AG08395 (cell line): Measurements from ENCODE around the gene NRF1.

ENCODE experiments used
- DNase-seq: peaks from one replicate; pipeline ENCODE4 v3.0.0; 2012; ENCODE audit warnings: mixed read lengths, low spot score

NRF1 gene

DNA sequence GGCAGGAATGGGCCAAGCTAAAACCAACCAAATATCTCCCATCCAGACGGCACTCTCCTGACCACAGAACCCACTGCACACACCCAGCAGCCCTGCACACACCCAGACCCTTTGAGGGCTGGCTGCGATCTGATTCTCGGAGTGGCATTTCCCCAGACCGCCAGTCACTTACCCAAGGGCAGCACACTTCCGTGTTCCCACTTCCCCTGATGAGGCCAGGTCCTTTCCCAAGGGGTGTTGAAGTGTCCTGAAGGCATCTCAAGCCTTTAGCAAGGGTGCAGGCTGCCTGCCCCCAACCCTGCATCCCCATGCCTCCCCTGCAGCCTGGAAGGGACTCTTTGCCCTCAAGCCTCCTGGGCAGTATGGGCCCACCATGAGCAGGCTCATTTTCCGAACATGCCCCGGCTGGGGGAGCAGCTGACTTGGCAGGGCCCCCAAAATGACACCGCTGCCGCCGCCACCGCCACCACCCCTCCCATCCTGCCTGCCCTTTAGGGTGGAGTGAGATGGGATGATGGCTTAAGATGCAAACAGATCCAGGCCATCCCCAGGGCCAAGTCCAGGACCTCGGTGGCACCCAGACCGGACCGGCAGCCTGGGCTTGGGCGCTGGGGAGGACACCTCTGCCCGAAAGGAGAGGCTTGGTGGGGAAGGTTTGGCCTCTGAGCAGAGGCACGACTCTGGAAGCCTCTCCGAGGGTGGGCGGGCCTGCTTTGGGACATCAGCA is 159.8 kb downstream of the NRF1 start:
- DNase-seq = no peak

DNA sequence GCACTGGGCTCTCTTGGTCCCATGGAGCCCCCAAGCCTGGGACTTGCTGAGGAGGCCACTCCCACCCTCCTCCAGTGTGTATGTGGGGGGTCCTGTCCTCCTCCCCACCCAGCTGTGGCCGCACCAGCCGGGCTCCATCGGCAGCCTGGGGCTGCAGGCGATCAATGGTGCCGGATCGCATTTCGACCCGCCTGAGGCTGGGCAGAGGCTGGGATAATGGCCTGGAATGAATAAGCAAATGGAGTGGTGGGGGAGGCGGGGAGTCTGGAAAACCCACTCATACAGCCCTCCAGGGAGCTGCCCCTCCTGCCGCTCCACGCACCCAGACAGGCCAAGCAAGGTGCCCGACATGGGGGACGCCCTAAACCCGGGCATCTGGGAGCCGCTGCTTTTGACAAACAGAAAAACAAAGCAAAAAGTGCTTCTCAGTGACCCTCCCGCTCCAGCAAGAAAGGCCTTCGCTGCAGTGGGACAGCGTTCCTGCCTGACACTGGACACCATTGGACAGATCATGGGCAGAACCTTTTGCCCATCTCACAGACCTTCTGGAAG is 160.5 kb downstream of the NRF1 start:
- no peak for DNase-seq

DNA sequence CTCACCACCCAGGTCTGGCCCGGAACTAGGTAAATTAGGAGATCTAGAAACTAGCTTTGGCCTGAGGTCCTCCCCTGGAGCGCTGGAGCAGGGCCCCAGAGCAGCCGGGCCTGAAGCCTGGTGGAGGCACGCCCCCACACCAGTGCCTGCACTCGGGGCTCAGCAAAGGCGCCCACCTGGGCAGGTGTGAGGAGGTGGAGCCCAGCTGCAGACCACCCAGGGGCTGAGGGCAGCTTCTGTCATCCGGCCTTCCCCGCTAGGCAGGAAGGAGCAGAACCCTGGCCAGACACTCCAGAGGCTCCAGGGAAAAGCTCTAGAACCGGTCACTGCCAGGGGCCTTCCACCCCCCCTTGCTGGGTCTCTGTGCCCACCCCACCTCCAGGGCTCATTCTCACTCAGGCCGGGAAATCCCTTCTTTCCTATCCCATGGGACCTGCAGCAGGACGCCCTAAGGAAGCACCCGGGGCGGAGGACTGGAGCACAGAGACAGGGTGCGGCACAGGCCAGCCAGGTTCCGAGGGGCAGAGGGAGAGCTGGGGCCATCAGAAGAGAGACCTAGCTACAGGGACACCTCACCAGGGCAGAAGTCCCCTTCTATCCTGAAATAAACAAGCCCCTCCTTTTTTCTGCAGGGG is 161.2 kb downstream of the NRF1 start:
- no peak for DNase-seq

DNA sequence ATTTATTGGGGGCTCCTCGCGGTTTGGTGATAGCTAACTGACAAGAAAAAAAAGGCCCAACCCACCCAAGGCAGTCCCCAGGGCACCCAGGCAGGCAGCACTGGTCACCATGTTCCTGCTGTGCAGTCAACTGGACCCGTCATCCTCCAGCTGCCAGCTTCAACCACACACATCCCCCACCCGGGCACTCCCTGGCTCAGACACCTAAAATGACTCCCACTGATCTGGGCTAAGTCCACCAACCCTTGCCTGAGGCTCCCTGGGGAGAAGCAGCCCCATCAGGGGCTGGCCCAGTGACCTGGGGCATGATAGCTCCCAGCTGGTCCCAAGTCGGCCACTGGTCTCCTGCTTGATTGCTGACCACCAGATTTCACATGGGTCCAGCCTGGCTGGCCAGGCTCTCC is 161.8 kb downstream of the NRF1 start:
- no peak for DNase-seq

DNA sequence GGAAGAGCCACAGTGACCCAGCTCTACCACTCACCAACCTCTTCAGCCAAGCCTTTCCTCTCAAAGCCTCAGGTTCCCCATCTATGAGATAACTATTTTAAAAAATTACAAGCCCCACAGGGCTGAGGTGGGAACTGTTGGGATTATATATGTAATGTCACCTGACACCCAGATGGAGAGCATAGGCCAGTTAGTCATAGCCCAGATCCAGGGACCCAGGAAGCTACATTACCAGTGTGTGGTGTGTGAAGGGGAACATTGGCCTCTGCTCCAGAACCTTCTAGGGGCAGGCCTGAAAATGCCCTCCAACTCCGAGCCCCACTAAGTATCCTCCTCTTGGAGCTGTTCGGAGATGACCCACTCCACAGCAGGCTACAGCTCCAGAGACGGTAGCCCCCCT is 162.4 kb downstream of the NRF1 start:
- DNase-seq = no peak

DNA sequence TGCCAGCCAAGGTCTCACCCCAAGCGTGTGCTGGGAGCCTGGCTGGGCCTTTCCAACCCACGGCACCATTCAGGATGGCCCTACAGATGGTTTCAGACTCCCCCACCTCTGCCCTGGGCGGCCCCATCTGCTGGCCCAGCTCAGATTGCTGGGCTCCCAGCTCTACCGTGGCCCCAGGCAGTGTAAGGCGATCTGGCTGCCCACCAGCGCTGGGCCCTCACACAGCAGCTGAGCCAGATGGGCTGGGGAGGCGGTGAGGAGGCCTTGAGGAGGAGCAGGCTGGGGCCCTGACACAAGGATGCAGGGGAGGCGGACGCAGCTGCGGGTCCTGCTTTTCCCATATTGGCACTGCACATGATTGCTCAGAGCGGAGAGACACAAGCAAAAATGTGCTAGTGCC is 162.8 kb downstream of the NRF1 start:
- DNase-seq = no peak

DNA sequence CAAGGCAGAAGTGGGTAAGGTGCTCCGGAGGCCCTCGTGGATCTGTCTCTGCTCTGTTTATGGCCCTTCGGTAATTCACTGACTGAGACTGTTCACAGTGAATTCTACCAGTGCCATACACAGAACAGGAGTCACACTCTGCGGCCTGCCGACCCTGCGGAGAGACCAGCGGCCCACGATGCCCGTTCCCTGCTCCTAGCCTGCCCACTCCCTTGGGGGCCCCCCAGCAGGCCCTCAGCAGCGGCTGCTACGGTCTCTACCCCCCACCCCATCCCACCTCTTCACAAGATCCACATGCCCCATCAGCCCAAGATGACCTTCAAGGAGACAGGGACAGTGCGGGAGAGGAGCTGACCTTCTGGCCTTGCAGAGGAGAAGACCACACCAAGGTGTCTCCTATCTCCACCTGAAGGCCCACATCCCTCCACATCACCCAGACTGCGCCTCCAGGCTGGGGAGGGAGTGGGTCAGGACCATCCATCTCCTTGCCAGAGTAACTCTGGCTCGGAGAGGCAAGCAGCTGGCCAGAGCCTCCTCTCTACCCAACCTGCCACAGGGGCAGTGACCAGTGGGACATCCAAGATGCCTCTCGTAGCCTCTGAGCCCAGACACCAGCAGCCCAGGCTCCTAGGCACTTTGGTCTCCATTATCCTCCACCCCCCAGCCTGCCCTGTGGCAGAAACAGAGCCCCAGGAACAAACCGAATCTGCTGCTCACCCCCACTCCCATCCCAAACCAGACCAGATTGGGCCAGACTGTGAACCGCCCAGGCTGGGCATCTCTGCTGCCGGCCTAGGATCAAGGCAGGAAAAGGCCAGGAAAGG is 163.6 kb downstream of the NRF1 start:
- DNase-seq = no peak

DNA sequence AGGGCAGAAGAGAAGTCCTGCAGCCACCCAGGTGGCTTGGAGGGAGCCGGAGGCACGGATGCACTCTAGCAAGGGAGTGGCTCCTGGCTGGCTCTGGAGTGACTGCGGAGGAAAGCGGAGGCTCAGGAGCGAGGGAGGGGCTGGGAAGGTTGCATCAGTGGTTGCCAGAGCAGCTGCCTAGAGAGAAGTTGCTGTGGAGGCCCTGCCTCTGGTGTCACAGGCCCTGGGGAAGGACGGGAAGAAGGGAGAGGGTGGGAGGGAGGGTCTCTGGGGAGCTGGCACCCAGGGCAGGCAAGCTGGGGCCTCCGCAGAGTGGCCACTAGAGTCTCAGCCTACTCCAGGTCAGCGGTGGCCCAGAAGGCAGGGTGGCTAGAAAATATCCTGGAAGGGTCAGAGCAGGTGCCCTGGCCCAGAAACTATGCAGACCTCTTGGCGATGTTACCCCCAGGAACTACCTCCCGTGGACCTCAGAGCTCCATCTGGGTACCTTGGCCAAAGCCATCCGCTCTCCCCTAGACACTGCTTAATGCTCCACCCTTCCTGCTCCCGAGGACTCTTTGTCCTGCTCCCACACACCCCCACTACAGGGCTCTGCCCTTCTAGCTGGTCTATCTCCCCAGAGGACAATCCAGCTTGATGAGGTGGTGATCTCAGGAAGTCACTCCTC is 164.3 kb downstream of the NRF1 start:
- no peak for DNase-seq

DNA sequence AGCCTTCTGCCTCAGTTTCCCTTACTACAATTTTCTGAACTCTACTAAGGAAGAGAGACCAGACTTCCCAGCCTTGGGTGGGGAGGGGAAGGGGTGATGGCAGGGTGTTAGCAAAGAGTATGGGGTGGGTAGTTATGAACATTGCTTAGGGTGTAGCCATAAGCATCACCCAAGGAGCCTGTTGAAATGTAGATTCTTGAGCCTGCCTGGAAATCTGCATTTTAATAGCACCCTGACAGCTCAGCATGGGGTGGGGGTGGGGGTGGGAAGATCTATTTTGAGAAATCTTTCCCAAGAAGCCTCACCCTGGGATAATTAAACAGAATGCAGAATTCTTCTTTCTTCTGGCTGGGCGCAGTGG is 164.8 kb downstream of the NRF1 start:
- no peak for DNase-seq

DNA sequence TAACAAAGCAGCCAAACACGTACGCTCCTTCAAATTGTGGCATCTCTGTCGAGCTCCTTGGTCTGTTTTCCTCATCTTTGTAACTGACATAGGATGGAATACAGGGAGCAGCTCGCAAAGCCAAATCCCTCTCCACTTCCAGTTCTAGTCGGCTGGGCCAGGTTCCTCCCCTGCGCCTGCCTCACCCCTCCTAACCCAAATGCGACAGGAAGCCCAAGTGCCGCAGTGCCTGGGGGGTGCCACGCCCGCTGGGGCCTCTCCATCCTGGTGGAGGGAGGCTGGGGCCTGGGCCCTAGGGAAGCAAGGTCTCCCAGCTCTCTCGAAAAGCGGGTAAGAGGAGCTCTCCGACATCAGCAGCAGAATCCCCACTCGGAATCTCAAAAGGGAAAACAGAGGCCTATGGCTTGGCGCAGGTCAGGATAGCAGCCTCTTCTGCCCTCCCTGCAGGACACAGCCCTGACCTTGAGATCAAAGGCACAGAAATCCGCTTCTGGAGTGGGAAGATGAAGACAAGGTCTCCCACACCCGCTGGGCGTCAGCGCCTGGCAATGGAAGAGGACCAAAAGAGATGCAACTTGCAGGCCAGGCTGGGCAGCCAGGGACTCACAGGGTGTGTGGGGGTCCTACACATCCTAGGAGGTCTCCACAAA is 165.8 kb downstream of the NRF1 start:
- DNase-seq = no peak

DNA sequence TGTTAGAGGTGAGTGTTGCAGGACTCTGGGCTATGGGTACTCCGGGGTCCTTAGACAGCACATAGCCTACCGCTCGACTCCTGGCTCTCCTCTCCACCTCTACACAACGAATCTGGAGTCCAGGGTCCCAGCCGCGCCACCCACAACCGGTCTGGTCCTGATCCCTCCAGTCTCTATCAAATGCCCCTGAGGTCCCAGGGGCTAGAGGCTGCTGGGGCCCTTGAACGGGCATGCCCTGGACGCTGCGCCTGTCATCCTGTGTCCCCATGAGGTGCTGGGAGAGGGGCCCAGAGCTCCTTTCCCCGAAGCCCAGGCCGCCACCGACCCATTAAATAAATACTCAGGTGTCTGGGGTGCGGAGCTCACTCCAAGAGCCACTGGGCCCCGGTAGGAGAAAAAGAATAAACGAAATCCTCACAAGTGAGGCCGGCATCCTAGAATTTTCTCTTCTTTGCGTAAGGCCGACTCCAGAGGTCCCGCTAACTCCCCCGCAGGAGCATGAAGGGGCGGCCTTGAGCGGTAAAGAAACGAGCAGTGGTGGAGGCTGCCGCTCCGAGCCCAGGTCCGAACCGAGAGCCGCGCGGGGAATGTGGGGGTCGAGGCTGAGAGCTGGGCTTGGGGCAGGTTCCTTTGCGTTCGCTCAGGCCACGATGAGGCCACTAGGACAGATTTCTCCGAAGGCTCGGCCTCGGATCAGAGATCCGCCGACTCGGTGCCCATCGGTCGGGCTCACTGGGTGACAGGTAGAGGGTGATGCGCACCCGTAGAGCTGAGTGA is 166.7 kb downstream of the NRF1 start:
- no peak for DNase-seq

DNA sequence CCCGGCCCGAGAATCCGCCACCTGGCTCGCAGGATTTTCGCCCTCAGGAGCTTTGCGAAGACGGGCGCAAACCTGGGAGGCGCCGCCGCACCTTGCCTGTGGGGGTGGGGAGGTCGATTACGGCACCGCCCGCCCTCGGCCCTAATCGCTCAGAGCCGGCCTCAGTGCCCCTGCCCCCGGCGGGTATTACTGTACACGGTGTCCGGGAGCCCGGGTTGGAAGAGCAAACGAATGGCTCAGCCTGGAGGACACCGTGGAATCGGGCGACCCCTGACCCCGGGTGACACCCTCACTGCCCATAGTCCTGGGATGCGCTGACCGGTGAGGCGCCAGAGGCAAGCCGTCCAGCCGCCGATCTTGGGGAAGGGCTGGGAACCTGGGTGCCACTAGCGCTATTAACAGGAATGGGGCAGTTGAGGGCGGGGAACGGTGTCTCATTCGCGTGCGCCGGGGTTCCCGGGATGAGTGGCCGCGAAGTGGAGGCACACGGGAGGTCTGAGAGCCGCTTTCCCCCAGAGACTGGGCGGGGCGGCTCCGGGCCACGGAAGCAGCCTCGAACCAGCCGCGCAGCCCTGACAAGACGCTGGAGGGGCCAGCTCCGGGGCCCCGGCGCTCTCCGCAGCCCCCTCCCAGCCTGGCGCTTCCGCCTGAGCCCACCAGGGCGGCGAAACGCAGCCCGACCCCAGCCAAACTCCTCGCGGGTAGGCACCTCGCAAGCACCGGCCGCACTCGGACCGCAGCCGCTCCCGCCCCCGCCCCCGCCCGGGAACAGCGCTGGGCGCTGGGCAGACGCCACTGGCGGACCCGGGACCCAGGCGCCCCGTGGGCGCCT is 167.5 kb downstream of the NRF1 start:
- peak; percentile 32 for DNase-seq

DNA sequence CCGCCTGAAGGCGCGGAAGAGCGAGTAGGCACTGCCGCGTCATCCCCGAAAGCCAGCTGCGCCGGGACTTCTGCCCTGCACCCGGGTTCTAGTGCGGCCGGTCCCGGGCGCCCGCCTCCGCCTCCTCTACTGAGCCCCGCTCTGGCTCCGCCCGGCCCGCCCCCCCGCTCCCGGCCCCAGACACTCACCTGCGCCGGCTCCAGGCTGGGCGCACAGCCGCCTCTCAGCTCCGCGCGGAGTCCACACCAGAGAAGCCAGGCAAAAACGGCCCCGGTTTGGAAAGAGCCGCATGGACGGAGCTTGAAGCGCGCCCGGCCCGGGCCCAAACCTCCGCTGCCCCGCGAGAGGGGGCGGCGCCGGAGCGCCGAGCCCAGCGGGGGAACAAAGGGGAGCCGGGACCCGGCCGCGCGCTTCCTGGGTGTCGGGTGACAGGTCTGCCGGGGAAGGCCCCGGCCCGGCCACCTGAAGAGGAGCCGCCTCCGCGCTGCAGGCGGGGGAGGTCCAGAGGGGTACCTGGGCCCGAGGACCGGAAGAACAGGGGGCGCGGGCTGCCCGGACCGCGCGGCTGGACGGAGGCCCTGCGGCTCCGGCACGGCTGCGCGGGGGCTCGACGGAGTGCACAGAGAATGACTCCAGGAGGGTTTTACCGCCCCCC is 168.2 kb downstream of the NRF1 start:
- no peak for DNase-seq

DNA sequence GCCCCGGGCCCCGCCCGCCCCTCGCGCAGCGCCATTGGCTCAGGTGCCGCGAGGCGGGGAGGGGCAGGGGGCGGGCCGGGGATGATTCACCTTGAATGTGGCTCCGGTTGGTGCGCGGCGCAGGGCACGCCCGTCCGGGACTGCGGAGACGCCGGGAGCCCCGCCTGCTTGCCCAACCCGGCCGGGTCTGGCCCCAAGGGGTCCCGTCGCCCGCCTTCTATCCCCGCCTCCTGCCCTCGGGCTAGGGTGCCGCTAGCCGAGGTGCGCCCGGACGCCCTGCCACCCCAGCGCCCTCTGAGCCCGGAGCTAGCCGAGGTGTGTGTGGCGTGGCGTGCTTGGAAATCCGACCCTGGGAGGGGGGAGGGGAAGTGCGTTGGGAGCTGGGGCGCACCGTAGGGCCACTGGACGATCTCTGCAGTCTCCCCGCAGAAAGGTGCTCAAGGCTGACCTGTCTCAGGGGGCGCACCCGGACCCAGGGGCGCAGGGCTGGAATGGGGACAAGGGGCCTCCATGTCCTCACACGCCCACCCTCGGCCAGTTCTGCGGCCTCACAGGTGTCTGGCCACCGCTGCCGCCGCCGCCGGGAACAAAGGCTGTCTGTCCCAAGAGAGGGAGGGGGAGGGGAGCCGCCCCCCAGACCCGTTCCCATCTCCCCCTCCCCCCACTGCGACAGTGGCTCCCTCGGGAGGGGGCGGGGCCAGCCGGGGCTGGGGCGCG is 168.9 kb downstream of the NRF1 start:
- no peak for DNase-seq

DNA sequence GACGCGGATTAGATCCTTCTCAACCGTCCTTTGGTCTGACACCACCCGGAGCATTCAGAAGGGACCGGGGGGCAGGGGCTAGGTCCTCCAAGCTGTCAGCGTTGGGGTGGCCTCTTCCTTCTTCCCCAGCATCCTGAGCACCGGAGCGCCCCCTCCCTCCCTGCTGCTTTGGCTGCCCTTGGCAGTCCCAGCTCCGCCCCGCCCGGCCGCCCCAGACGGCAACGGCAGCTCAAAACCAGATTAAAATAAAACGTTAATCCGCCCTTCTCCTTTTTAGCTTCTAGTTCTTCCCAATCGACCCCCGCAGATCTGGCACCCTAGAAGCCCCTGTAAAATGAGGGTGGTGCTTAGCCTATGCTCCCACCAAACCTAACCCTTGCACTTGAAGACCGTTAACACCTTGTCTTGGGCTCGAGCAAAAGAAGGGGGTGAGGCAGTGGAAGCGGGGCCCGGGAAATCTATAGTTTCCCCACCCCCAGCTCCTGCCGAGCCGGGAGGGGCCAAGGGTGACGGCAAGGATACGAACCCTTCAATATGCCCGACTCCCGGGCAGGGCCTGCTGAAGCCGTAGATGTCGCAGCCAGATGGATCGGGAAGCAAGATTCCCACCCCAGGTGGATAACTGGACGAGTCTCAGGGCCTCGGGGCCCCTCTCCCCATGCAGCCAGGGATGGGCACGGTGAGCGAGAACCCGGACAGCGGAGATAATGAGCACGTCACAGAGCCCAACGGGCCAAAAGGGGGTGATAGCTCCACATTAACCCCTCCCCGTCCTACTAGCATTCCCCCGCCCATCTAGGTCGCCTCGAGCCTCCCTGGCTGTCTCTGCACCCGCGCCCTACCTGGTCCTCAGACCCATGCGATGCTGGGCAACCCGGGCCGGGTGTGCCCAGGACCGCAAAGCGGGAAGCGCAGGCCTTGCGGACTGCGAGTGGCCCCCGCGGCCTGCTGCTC is 169.7 kb downstream of the NRF1 start:
- DNase-seq = no peak

DNA sequence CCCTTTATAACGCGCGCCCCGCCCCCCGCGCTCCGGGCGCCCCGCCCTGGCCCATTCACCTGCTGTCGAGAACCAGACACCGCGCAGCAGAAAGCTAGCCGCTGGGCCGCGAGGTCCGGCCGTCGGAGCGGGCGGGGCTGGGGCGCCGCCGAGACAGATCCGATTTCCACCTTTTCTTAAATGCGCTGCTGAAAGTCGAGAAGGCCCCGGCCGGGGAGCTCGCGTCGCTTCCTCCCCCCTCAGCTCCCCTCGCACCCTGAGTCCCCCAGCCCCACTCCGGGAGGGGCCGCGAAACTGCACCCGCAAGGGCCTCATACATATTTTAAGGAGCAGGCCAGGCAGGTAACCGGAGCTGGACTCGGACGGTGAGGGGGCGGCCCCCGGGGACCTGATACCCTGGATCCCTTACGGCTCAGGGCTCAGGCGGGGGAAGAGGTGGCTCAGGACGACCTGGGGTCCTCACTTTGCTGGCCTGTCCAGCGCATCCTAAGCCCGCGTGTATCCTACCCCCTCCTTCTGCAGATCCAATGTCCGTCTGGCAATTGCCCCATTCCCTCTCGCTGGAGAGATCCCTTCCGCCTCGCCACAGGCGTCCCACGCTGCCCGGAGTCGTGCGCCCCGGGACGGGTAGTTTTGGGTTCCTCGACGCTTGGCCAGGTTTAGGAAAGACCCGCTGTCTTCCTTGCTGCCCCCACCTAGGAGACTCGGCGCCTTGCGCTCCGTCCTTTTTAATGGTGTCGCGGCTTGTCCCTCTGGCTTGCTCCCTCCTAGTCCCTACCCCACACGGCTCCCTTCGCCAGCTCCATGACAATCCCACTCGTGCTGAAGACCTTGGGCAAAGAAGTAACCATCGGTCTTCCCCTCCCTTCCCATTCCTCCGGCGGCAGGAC is 170.7 kb downstream of the NRF1 start:
- DNase-seq = no peak
